Measurements from ENCODE around the gene PTPRT.

PTPRT gene

DNA sequence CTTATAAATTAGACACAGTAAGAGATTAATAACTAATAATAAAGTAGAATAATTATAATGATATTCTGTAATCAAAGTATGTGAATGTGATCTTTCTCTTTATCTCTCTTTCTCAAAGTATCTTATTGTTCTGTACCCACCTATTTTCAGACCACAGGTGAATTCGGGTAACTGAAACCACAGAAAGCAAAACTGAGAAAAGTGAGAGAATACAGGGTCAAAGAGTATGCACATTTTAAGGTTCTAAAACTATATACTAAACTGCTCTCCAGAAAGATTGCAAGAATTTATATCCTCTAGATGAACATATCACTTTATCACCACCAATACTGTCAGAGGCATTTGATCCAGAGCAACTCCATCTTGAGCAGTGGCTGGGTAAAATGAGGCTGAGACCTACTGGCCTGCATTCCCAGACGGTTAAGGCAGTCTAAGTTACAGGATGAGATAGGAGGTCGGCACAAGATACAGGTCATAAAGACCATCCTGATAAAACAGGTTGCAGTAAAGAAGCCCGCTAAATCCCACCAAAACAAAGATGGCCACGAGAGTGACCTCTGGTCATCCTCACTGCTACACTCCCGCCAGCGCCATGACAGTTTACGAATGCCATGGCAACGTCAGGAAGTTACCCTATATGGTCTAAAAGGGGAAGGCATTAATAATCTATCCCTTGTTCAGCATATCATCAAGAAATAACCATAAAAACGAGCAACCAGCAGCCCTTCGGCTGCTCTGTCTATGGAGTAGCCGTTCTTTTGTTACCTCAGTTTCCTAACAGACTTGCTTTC lies 211.3 kb downstream of the PTPRT start:
- no peak for DNase-seq (ENCODE audit: low read depth in 1 of 2, low spot score in 1 of 2)

DNA sequence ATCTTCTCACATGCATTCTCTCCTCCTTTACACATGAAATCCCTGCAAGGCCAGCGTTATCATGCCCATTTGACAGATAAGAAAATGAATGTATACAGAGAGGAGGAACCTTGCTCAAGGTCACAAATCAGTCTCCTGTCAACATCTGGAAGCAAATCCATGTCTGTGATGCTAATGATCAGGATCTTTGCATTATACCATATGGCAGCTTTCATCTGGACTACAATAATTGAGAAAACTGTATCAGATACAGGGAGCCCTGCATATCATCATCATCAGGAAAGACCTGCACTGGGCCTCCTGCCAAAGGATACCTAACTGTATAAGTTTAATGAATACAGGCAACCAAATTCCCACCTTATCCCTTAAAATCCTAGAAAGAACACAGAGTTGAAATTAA lies 213.7 kb downstream of the PTPRT start:
- DNase-seq (ENCODE audit: low read depth in 1 of 2, low spot score in 1 of 2): no peak

DNA sequence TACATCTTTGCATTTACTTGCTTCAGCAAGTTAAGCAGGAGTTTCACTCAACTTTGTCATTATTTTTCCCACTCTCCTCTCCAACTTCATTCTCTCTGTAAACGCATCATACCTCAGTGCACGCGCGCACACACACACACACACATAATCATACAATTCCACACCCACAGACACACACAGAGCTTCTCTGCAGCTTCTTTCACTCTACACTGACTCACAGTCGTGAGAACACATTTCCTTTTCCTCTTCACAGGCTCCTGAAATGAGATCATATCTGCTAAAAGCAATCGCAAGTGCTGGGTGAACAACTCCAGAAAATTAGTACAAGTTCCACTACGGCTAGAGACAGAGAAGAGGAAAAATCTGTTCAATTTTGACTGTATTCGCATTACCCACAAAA lies 215.4 kb downstream of the PTPRT start:
- no peak for DNase-seq (ENCODE audit: low read depth in 1 of 2, low spot score in 1 of 2)

DNA sequence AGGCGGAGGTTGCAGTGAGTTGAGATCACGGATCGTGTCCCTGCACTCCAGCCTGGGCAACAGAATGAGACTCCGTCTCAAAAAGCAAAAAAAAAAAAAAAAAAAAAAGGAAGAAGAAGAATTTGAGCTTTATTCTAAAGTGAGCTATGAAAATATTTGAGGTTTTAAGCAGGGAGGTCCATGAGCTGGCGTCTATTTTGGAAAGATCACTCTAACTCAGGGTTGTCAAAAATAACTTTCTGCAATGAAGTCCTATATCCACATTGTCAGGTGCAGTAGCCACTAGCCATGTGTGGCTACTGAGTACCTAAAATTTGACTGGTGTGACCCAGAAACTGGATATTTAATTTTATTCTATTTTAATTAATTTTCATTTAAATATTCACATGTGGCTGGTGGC lies 217.1 kb downstream of the PTPRT start:
- DNase-seq (ENCODE audit: low read depth in 1 of 2, low spot score in 1 of 2): no peak

DNA sequence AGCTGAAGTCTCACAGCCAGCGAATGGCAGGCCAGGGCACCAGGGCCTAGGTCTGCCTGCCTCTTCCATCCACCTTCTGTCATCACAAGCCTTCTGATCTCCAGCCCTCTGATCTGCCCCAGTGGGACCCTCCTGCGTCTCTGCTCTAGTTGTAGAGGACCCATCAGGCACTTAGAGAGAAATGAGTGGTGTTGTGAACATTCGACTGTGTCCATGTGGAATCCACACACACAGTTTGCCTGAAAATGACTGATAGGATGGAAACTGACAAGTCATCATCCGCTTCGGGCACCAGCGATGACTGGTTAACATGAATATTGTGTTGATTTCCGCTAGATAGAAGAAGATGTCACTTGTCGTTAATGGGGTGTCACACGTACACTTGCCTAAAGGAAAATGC lies 221.0 kb downstream of the PTPRT start:
- DNase-seq (ENCODE audit: low read depth in 1 of 2, low spot score in 1 of 2): no peak

DNA sequence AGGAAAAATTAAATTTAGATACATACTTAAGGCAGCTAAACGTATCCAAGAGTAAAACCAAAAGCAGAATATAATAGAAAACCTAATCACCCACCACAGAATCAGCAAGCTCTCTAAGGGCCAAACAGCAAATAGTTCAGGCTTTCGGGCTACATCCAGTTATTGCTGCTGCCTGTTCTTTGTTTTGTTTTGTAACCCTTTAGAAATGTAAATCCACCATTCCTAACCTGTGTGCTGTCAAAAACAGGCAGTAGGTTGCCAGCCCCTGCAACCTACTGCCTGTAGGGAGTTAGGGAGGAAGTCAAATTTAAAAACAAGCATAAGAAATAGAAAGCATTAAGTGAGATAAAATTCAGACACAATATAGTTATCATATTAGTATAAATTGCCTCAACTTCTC lies 225.9 kb downstream of the PTPRT start:
- DNase-seq (ENCODE audit: low read depth in 1 of 2, low spot score in 1 of 2): no peak

DNA sequence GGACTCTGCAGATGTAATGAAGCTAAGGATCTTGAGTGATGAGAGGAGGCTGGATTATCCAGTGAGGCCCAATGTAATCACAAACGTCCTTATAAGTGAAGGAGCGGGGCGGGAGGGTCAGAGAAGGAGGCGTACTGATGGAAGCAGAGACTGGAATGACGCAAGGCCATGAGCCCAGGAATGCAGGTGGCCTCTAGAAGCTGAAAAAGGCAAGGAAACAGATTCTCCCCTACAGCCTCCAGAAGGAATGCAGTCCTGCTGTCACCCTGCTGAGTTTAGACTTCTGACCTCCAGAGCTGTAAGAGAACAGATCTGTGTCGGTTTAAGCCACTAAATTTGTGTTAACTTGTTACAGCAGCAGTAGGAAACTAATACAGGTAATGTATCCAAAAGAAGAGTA lies 227.9 kb downstream of the PTPRT start:
- no peak for DNase-seq (ENCODE audit: low read depth in 1 of 2, low spot score in 1 of 2)

DNA sequence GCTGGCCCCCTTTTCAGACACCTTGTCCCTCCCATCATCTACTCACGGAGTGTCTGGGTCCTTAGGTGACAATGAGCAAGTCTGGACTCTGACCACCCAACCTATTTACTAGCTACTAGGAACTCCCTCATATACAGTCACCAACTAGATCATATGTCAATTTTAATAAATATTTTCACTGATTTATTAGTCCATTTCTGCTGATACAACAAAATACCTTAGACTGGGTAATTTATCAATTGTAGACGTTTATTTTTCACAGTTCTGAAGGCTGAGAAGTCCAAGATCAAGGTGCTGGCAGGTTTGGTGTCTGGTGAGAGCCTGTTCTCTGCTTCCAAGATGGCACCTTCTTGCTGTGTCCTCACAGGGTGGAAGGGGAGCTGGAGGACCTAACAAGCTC lies 229.7 kb downstream of the PTPRT start:
- no peak for DNase-seq (ENCODE audit: low read depth in 1 of 2, low spot score in 1 of 2)

DNA sequence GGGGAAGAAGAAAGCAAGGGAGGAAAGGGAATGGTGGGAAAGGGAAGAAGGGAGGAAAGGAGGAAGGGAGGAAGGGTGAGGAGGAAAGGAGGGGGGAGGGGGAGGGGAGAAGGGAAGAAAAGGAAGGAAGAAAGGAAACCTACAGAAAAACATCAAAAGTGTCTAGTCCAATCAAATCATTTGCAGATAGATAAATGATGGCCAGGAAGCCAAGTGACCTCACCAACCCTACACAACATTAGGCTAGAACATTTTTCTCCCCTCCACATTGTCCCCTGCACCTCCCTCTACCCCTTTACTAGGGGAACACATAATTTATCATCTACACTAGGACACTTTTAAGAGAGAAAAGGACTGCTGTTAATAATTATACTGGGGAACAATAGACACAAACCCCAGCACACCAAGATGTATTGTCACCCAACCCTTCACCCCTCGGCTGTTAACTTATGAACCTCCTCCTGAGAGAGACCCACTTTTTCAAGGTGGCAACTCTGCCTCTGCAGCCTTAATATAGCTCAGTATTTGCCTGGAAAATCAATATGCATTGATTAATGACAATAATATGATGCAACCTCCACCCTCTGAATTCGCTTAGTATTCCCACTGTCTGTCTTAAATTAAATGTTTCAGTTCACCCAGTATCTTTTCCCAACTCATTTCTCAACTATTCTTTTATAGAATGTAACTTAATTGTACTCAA lies 231.2 kb downstream of the PTPRT start:
- DNase-seq (ENCODE audit: low read depth in 1 of 2, low spot score in 1 of 2): no peak

DNA sequence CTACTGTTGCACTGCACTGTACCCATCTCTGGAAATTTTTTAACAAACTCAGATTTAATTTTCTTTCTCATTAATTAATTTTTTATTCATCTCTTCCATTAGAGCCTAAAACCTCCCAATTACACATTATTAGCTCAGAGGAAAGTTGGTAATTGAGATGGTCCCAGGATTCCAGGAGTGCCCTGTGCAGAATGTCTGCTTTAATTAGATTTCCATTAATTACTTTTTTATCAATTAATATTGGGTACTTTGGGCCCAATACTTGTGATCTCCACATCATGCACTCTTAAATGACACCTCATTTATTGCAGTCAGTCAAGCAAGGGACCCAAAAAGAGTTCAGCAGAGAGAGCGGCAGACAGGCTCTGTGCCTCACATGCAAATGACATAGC lies 232.0 kb downstream of the PTPRT start:
- no peak for DNase-seq (ENCODE audit: low read depth in 1 of 2, low spot score in 1 of 2)

DNA sequence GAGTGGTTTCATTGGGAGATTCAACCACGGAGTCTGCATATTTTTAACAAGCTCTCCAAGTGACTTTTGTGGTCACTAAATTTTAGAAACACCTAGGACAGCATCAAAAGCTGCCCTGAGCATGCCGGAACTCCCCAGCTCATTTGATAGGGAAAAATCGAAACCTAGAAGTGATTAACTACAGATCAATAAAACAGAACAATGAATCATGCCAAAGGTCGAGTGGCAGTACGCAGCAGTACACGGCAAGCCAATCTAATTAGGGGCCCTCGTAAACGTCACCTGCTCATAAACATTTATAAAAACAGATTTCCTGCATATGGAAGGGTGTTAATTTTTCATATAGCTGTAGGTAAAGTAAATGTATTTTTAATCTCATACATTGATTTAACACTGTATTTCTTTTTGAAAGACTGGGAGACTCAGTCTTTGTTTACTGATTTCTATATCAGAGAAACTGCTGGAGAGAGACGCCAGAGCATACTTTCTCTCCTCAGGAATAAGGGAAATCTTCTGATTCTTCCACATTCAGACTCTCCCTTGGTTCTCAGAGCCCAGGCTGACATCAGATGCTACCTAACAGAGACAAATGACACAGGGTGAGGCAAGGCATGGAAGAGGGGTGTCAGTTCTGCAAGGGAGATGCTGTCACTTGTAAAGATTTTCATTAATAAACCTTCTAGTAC lies 232.5 kb downstream of the PTPRT start:
- DNase-seq (ENCODE audit: low read depth in 1 of 2, low spot score in 1 of 2): no peak

DNA sequence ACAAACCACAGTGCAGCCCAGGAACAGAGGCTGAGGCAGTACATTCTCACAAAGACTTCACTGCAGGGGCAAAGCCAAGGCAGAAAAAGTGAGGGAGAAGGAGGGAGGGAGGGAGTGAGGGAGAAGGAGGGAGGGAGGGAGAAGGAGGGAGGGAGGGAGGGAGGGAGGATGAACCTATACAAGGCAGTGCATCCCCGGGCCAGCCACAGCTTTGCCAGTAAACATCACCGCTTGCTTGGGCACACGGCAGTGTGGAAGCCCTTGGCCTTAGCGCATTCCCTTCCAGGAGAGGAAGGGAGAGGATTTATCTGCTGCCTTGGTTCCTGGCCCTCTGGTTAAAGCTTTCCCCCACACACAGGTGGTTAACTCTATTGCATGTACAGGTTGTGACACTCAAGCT lies 234.0 kb downstream of the PTPRT start:
- DNase-seq (ENCODE audit: low read depth in 1 of 2, low spot score in 1 of 2): no peak

DNA sequence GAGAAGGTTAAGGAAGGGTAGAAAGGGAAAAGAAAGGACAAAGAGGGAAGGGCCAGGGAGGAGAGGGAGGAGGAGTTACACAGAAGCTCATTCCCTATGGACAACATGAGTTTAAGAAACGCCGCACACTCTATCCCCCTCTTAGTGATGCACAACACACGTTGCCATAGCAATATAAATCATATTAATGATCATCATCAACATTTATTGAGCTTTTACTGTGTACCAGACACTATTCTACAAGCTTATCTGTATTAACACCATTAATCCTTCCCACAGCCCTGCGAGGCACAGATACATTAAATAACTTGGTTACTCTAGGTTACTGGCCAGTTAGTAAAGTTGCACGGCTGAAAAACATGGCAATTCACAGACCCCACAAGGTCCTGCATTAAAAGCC lies 234.8 kb downstream of the PTPRT start:
- no peak for DNase-seq (ENCODE audit: low read depth in 1 of 2, low spot score in 1 of 2)

DNA sequence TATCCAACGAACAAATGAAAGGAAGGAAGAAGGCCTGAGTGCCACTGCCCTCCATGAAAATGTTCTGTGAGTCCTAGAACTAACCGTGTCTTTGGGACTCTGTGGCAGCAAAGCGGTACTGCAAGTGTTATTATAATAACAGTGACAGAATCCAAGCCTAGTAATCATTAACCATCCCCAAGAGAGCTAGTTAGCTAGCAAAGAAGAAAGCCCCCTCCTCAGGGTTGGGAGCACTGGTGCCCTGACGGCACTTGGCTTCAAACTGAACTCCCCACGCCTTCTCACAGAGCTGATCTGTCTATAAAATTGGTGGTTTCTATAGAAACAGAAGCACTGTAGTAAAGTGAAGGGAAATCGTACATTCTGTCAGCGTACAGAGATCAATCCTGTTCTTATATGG lies 239.8 kb downstream of the PTPRT start:
- no peak for DNase-seq (ENCODE audit: low read depth in 1 of 2, low spot score in 1 of 2)

DNA sequence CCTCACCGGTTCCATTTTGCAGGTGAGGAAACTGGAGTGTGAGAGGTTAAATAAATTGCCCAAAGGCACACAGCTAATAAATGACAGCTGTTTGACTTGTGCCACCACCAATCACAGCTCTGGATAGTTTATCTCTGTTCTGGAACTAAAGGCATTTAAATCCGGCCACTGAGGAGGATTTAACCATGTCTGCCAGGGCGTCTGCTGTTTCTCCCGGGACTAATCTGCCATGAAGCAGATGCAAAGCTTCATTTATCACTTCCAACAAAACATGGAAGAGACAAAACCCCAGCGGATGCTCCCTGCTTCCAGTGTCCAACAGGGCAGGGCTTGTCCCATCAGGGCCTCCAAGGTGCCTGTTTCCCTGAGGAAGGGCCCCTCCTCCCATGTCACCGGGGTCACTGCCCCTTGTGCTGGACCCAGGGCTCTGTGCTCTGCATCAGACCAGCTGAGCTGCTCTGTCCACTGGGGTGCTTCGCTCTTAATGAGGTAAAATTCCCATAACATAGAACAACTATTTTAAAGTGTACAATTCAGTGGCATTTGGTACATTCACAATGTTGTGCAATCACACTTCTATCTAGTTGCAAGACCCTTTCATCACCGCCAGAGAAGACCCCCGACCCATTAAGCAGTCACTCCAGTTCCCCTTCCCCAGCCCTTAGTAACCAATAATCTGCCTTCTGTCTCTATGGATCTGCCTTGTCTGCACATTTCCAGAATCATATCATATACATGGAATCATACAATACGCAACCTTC lies 244.3 kb downstream of the PTPRT start:
- no peak for DNase-seq (ENCODE audit: low read depth in 1 of 2, low spot score in 1 of 2)

DNA sequence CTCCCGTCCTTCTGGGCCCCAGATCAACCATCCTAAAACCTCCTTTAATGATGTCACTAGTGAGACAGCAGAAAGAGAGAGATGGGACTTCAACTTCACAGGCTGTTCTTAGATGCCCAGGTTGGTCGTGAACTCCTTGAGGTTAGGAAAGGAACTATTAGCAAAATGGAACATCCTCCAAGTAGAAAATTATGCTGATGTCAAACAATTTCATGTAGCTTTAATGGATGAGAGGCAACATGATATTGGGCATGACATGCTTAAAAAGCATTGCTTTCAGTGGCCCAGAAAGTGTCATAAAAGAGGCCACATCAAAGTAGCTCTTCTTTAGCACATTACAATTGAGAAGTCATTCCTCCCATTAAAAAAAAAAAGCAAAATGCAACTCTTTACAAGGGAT lies 248.1 kb downstream of the PTPRT start:
- no peak for DNase-seq (ENCODE audit: low read depth in 1 of 2, low spot score in 1 of 2)

DNA sequence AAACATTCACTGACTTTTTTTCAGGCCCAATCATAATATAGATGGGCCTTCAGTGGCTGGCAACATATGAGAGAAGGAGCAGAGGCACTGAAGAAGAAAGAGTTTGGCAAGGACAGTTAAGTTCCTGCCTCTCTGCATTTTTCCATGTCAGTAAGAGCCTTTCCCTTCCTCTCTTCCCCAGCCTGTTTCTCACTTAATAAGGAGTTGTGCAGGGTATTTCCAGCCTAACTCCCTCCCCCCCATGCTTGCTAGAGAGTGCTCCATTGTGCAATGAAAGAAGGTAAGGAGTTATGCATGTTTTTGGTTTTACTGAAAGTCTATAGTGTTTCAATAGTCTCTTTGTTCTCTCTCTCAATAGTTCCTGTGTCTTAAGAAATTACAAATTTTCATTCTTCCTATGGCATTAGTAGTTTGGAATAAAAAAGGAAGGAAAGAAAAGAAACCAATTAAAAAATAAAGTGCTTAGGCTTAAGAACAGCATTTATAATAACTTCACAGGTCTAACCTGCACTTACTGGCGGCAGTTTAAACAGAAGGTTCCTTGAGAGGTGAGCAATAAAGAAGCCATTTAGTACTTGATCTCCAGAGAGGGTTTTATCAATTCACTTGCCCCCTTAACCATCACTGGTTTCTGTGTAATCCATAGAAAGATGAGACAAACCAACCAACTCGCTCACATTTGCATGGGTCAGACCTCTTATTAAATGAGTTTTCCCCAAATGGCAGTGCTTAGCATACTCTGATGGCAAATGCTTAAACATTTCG lies 251.1 kb downstream of the PTPRT start:
- DNase-seq (ENCODE audit: low read depth in 1 of 2, low spot score in 1 of 2): no peak

DNA sequence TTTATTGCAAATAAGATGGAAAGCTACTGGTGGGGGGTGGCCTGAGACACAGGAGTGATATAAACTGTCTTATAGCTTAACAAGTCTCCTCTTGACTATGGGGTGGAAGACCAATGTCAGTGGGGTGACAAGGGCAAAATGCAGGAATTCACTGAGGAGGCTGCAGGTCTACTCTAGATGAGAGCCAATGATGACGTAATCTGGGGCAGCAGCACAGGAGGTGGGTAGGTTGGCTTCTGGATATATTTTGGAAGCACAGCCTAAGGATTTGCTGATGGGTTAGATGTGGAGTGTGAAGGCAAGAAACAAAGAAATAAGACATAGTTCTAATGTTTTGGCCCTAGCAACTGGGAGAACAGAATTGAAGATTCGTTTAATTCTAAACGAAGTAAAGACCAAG lies 253.2 kb downstream of the PTPRT start:
- DNase-seq (ENCODE audit: low read depth in 1 of 2, low spot score in 1 of 2): no peak

DNA sequence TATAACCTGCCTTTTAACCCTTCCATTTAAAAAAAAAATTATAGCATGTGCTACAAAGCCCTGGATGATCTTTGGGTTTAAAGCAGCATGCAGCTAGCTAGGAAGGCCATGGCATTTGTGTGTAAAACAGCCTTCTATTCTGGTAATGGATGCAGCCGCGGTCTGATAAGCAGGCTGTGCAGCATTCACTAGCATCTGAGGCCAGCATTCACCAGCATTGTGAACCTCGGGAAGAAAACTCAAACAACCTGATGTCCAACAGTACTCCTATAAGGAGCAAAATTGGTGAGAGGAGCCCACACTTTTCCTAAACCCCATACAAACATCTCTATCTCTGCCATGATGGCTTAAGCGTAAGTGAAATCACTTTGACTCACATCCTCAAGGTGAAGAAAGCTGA lies 265.5 kb downstream of the PTPRT start:
- DNase-seq (ENCODE audit: low read depth in 1 of 2, low spot score in 1 of 2): no peak

DNA sequence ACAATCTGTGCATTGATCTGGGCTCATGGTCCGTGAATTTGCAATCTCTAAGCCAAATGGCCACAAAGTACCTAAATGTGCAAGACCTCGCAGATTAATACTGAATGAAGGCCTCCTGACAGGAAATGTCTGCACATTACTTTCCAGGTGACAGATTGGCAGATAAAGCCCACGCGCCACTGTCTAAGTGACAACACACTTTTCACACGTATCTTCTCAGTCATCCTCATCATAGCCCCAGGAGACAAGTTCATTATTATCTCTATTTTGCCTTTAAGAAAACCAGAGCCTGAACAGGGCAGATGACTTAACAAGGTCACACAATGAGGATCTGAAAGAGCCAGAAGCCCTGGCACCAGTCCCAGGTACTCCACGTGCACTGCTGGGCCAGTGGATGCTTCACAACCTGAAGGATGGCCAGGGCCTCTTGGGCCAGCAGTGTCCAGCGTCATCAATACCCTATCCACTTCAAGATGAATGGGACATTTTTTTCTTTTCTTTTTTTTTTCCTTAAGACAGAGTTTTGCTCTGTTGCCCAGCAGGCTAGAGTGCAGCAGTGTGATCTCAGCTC lies 266.3 kb downstream of the PTPRT start:
- DNase-seq (ENCODE audit: low read depth in 1 of 2, low spot score in 1 of 2): no peak

DNA sequence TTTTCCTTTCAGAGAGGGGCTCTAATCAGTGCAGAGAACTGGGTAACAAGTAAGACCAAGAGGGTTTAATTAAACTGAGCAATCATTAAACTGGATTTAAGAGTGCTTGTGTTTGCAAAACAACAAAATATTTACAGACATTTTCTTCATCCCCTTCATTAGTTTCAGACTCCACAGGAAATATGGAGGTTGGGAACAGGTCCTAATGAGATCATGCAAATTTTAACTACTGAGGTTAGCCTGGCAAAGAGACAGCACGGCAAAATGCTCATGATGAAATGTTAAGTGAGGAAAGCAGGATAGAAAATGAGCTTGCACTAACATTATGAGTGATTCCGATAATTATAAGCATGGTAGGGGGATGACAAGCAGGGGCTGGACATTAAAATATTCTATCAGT lies 268.9 kb downstream of the PTPRT start:
- no peak for DNase-seq (ENCODE audit: low read depth in 1 of 2, low spot score in 1 of 2)
